WI38 (cell line): ENCODE results near the gene TMEM263.

Source experiments
- H3K4me3 ChIP-seq: 2 replicates; pipeline ENCODE4 v1.5.1; 2011; ENCODE audit warnings: low read depth, mild to moderate bottlenecking, control low read depth, low read length
- CTCF ChIP-seq: IDR thresholded peaks from 2 replicates; pipeline ENCODE4 v1.5.1; 2012; ENCODE audit warnings: low read depth, mild to moderate bottlenecking, control low read depth, low read length

TMEM263 gene

GRCh38 chr12:106955377-106956047 is at the start of gene TMEM263:
TSS of gene TMEM263 (plus strand) at chr12:106955907. CDS start at chr12:106967117, 11,210 bp downstream.
- TF ChIP-seq CTCF = no peak
- peak within 1 kb of the TSS; percentile 97 for H3K4me3 ChIP-seq

GRCh38 chr12:106906715-106907114 is 49.0 kb upstream of the TMEM263 start:
- H3K4me3 ChIP-seq = no peak overlapping the region
- no peak for TF ChIP-seq CTCF

- no peak for TF ChIP-seq CTCF
- no peak overlapping the region for H3K4me3 ChIP-seq
These were observed 48.3 kb upstream of the TMEM263 start for GRCh38 chr12:106907411-106907810.

GRCh38 chr12:106907846-106908245 is 47.9 kb upstream of the TMEM263 start:
- TF ChIP-seq CTCF = no peak

GRCh38 chr12:106908561-106908960 is 47.1 kb upstream of the TMEM263 start:
- no peak overlapping the region for H3K4me3 ChIP-seq
- no peak for TF ChIP-seq CTCF

More at GRCh38 chr12:106907846-106908245, 47.9 kb upstream of the TMEM263 start:
- no peak overlapping the region for H3K4me3 ChIP-seq

- H3K4me3 ChIP-seq = no peak overlapping the region
- no peak for TF ChIP-seq CTCF
These were observed 45.5 kb upstream of the TMEM263 start for GRCh38 chr12:106910202-106910601.

- H3K4me3 ChIP-seq = no peak overlapping the region
- TF ChIP-seq CTCF = no peak
These were observed 44.1 kb upstream of the TMEM263 start for GRCh38 chr12:106911581-106911980.
